ENCODE measurements around the gene BCL3. TPM values are rescaled to one million over a fixed set of nuclear protein-coding genes. Genes with fewer than 3 reads are reported as not detected.
A peak's percentile ranks its signal among the peaks of the same experiment; 100 is the strongest.

The BCL3 gene
- total RNA-seq, 4 donors from 2014 or later = 26.6 to 88.9 (median 51.4) TPM

- intact Hi-C loops (cut with DNase I) = loop anchor here (5.0 to 10.0 kb wide), 2 partner anchors 50 to 122 kb away; partner anchors contain the start of gene NECTIN2
- DNase-seq = no peak
- WGBS, 2 donors = 50 to 55% methylated on average over 7 to 8 of the region's 21 CpGs
- Histone ChIP-seq H3K27ac (peak overlapping the region in 2 of 4 donors; percentile 2 to 62), H3K9me3 (no peaks in the 10 kb centered on the region), H3K4me3 (no peak overlapping the region), H3K36me3 (no peaks in the 10 kb centered on the region), H3K27me3 (no peaks in the 10 kb centered on the region), H3K4me1 (peaks cover 34 to 70% (median 57%) of the 10 kb centered on the region in 3 donors)
- TF ChIP-seq CTCF (IDR thresholded peaks at IDR 0.05) (no peak), POLR2A (IDR thresholded peaks at IDR 0.05) (no peak)
These were observed 26.1 kb upstream of the BCL3 start for GRCh38 chr19:44722131-44723121.

DNA sequence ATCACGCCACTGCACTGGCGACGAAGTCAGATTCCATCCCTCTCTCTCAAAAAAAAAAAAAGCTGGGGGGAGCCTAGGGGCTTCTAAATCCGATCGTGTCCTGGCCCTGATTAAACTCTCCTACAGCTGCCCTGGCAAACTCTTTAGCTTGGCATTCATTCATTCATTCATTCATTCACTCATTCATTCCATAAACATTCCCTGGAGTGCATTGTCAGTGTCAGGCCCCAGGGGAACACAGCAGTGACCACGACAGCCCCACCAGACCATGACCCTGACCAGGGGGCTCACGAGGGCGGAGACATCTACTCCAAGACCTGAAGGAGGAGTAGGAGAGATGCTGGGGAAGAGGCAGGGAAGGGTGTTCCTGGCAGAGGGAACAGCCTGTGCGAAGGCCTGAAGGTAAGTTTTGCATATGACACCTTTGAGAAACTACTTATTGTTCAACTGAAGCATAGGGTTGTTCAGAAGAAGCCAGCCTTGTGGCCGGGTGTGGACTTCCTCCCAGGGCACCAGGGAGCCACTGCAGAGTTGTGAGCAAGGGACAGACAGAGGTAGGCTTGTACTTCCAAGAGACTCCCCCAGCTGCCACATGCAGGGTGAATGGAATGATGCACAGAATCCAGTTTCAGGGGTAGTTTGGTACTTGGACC lies 25.1 kb upstream of the BCL3 start:
- intact Hi-C loops (cut with DNase I) = loop anchor here (5.0 to 10.0 kb wide), 2 partner anchors 49 to 121 kb away; partner anchors contain the start of gene NECTIN2
- Histone ChIP-seq H3K4me3 (no peak overlapping the region), H3K27me3 (no peaks in the 10 kb centered on the region), H3K4me1 (peaks cover 32 to 65% (median 50%) of the 10 kb centered on the region in 3 donors), H3K36me3 (no peaks in the 10 kb centered on the region), H3K27ac (peak overlapping the region in 3 of 4 donors; percentile 2 to 68 (median 24)), H3K9me3 (no peaks in the 10 kb centered on the region)
- WGBS, 2 donors = 33 to 37% methylated on average over 7 to 10 of the region's 10 CpGs
- no peak for DNase-seq
- TF ChIP-seq POLR2A (IDR thresholded peaks at IDR 0.05) = no peak
- no peak for TF ChIP-seq CTCF (IDR thresholded peaks at IDR 0.05)

GRCh38 chr19:44723952-44724319 lies 24.6 kb upstream of the BCL3 start:
- no peak for DNase-seq
- Histone ChIP-seq H3K4me3 (no peak overlapping the region), H3K27ac (peak overlapping the region; percentile 24 to 68 (median 44)), H3K36me3 (no peaks in the 10 kb centered on the region), H3K9me3 (no peaks in the 10 kb centered on the region), H3K4me1 (peaks cover 27 to 60% (median 45%) of the 10 kb centered on the region in 3 donors), H3K27me3 (no peaks in the 10 kb centered on the region)
- TF ChIP-seq POLR2A (IDR thresholded peaks at IDR 0.05) = no peak
- TF ChIP-seq CTCF (IDR thresholded peaks at IDR 0.05) = peak; percentile 97 to 99 (median 98)
- WGBS, 2 donors = 10% methylated on average over 3 of the region's 7 CpGs; no CpG with 5 or more reads in 1 of the 2 donors
- intact Hi-C loops (cut with DNase I) = loop anchor here (5.0 to 10.0 kb wide), 2 partner anchors 48 to 121 kb away; partner anchors contain the start of gene NECTIN2

DNA sequence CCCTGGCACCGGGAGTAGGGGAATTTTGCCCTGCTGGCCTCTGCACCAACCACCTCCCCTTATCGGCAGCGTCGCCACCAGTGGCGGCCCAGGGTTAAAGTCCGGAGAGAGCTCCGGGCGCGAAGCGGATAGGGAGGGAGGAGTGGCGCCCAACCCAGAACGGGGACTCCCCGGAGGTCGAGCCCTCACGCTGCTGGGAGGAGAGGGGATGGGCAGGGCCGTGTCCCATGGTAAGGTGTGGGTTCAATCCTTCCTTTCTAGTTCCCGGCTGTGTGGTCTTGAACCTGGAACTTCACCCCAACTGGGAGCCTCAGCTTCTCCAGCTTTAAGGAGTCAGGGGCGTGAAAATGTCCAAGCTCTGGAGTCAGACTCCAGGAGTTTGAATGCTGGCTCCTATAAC lies 23.3 kb upstream of the BCL3 start:
- intact Hi-C loops (cut with DNase I) = loop anchor here (10.0 kb wide), 1 partner anchor 120 kb away; the partner anchor contains the start of gene NECTIN2
- TF ChIP-seq POLR2A (IDR thresholded peaks at IDR 0.05) (no peak), CTCF (IDR thresholded peaks at IDR 0.05) (no peak)
- WGBS, 2 donors = 35% methylated on average over 4 of the region's 18 CpGs; no CpG with 5 or more reads in 1 of the 2 donors
- Histone ChIP-seq H3K4me3 (peak overlapping the region in 2 of 4 donors; percentile 11 to 45), H3K9me3 (no peaks in the 10 kb centered on the region), H3K4me1 (peaks cover 24 to 54% (median 39%) of the 10 kb centered on the region in 3 donors), H3K27me3 (no peaks in the 10 kb centered on the region), H3K27ac (peak overlapping the region; percentile 25 to 68 (median 66)), H3K36me3 (no peaks in the 10 kb centered on the region)
- no peak for DNase-seq
